BJ (cell line): ENCODE measurements around the gene HCLS1. TPM values are rescaled to one million over a fixed set of nuclear protein-coding genes. Genes with fewer than 3 reads are reported as not detected.

Source experiments
- CTCF ChIA-PET: fragments of 350-600 bp; formaldehyde crosslinking; extraction: SDS; loops from one replicate; lab custom pipeline; 2021; ENCODE audit warnings: antibody characterized with exemption, inconsistent platforms; lab: Yijun Ruan, JAX
- POLR2A ChIA-PET: fragments of 300-600 bp; sonication (Branson Sonifier 250); formaldehyde crosslinking; extraction: SDS; loops from one replicate; lab custom pipeline; 2021; ENCODE audit warnings: antibody characterized with exemption; lab: Charles Lee
- DNase-seq: peaks from one replicate; pipeline ENCODE4 v3.0.0-alpha.2; 2011; ENCODE audit warnings: low read depth
- H3K27me3 ChIP-seq: 2 replicates; pipeline ENCODE4 v1.6.0; 2011; ENCODE audit warnings: low read length; ENCODE audit not compliant: control insufficient read depth, insufficient read depth
- H3K36me3 ChIP-seq: 2 replicates; pipeline ENCODE4 v1.5.1; 2011; ENCODE audit warnings: low read length; ENCODE audit not compliant: control insufficient read depth, insufficient read depth
- H3K4me3 ChIP-seq: 2 replicates; pipeline ENCODE4 v1.5.1; 2011; ENCODE audit warnings: low read depth, mild to moderate bottlenecking, control low read depth, low read length
- polyA plus RNA-seq: library from polyadenylated mRNA; depleted of rRNA; stranded (reverse); fragments of >200 nt; gene quantifications from 2 replicates; pipeline ENCODE4 v1.2.3, GENCODE V29; 2011
- TF ChIP-seq, protein P1 (sequence below): IDR thresholded peaks from 2 replicates; pipeline ENCODE4 v1.5.1; 2011; ENCODE audit warnings: low read depth, mild to moderate bottlenecking, control low read depth, inconsistent platforms, low read length, moderate library complexity; ENCODE audit not compliant: insufficient read depth

Gene HCLS1
- polyA plus RNA-seq, 1 experiment, result 3.5 TPM

DNA sequence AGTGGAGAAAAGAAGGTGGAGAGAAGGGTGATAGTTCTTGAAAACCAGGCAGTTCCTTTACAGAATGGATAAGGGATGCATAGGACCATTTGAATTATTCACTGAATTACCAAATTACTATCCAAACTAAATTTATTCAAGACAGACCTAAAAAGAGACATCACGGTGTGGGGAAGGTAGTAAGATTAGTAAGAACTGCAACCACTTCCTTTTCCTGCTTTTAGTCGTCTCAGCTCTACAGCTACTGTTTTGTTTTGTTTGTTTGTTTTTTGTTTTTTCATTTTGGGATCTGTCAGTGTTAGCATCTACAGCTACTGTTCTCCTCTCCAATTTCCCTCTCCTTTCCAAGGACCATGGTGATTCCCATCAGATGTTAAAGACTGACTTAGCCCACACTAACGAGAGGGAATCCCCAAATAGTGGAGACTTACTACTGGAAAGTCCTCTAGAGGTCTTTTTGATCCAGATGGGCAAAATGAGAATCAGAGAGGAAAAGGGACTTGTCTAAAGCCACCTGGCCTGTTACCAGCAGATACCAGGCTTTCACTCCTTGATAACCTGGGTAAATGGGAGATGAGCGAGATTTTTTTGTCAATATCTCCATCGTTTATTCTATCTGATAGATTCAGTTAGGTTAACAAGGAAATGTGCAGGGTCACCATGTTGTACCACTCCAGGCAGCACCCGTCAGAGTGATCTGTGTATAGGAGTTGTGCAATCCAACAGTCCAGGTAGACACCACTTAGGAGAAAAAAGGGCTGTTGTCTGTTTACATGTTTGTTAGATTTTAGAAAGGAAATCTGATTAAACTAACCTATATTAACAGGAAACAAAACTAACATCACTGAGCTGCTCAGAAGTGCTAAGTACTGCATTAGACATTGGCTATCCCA lies 6.0 kb downstream of the HCLS1 start:
- H3K27me3 ChIP-seq, result no peaks in the 10 kb centered on the region
- H3K4me3 ChIP-seq, result no peak overlapping the region
- no peaks in the 10 kb centered on the region for H3K36me3 ChIP-seq
- CTCF ChIA-PET, result no interaction called here
- no peak for DNase-seq
- TF ChIP-seq, protein P1, sequence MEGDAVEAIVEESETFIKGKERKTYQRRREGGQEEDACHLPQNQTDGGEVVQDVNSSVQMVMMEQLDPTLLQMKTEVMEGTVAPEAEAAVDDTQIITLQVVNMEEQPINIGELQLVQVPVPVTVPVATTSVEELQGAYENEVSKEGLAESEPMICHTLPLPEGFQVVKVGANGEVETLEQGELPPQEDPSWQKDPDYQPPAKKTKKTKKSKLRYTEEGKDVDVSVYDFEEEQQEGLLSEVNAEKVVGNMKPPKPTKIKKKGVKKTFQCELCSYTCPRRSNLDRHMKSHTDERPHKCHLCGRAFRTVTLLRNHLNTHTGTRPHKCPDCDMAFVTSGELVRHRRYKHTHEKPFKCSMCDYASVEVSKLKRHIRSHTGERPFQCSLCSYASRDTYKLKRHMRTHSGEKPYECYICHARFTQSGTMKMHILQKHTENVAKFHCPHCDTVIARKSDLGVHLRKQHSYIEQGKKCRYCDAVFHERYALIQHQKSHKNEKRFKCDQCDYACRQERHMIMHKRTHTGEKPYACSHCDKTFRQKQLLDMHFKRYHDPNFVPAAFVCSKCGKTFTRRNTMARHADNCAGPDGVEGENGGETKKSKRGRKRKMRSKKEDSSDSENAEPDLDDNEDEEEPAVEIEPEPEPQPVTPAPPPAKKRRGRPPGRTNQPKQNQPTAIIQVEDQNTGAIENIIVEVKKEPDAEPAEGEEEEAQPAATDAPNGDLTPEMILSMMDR, result no peak
- POLR2A ChIA-PET, result no interaction called here

DNA sequence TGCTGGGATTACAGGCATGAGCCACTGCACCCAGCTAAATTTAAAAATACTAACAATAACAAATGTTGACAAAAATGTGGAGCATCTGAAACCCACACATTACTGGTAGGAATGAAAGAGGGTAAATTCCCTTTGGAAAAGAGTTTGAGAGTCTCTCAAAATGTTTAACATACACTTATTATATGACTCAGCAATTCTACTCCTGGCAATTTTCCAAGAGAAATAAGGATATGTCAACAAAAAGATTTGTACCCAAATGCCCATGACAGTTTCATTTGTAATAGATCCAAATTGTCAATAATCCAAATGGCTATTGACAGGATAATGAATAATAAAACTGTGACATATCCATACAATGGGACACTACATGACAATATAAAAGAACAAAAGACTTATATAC lies 9.0 kb downstream of the HCLS1 start:
- DNase-seq, result no peak
- H3K36me3 ChIP-seq, result no peaks in the 10 kb centered on the region
- ChIA-PET POLR2A (no interaction called here), CTCF (no interaction called here)
- TF ChIP-seq, protein P1, result no peak
- no peaks in the 10 kb centered on the region for H3K27me3 ChIP-seq
- no peak overlapping the region for H3K4me3 ChIP-seq

DNA sequence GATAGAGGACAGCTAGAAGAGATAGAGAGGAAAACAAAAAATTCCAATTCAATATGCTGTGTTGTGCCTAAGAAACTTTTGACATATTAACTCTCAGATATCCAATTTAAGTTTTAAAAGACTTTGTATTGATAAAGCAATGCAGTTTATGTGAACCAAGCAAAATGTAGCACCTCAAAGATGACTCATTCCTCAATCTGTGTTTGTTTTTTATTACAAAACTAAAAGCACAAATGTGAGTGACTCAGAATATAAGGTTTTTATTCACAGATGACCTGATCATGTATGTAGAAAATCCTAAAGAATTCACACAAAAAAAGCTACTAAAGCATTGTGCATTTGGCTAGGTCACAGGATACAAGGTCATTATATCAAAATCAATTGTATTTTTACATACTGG lies 11.1 kb downstream of the HCLS1 start:
- DNase-seq, result no peak
- Histone ChIP-seq H3K36me3 (no peaks in the 10 kb centered on the region), H3K27me3 (no peaks in the 10 kb centered on the region), H3K4me3 (no peak overlapping the region)
- POLR2A ChIA-PET, result no interaction called here
- CTCF ChIA-PET, result no interaction called here
- TF ChIP-seq, protein P1, result no peak

DNA sequence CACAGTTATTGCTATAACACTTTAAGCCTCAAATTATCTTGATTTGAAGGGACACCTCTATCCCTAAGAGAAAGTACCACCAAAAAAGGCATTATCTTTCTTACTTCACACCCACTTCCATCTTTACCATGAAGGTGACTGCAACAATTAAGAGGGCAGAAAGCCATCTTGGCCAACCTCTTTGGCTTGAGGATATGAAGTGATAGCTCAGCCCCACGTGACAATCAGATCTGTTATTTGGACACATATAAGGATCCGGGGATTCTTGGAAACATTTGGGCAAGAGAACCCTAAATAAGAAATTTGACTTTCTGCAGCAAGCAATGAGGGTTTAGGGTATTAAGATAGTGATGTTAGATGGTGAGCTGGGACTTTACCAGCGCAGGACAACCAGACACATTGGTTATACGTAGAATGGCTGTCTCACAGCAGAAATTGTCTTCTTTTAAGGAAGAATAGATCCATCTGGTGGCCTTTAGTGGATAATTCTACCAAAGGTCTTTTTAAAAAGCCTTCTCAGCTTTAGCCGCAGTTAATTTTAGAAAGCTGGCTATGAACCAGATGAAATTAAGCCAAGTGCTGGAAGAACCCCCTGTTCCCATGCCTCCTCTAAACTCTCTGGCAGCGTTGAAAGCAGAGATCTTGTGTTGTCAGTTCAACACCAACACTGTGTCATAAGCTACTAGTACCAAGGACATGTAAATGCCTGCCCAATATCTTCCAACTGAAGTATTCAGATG lies 12.3 kb downstream of the HCLS1 start:
- POLR2A ChIA-PET, result no interaction called here
- H3K27me3 ChIP-seq, result no peaks in the 10 kb centered on the region
- TF ChIP-seq, protein P1, result no peak
- H3K4me3 ChIP-seq, result no peak overlapping the region
- CTCF ChIA-PET, result no interaction called here
- no peak for DNase-seq
- no peaks in the 10 kb centered on the region for H3K36me3 ChIP-seq

DNA sequence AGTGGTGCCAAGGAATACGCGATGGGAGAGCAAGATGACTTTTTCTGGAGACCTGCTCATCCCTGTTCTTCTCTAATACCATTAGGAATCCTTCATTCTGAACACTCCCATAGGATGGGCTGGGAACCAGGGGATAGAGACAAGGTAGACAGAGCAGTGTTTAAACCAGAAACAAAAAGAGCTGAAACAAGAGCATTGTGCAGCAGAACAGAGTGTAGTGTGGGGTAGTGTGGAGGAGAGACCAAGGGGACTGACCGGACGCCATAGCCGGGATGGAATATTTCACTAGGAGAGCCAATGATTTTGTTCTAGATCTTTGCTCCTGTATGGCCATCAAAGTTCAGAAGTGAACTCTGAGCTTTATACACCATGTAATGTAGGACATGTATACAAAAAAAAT lies 15.6 kb downstream of the HCLS1 start:
- H3K36me3 ChIP-seq, result no peaks in the 10 kb centered on the region
- TF ChIP-seq, protein P1, result no peak
- H3K27me3 ChIP-seq, result no peaks in the 10 kb centered on the region
- CTCF ChIA-PET, result no interaction called here
- no peak for DNase-seq
- no peak overlapping the region for H3K4me3 ChIP-seq
- POLR2A ChIA-PET, result no interaction called here
